ENCODE measurements around the gene PRKN.

The PRKN gene

GRCh38 chr6:162190981-162191380, 536.6 kb downstream of the PRKN start:
- no peak for TF ChIP-seq CTCF (IDR thresholded peaks at IDR 0.05; ENCODE audit: borderline replicate concordance, control extremely low read depth, extremely low read depth, insufficient read depth, missing control alignments)
- no peak for DNase-seq (ENCODE audit: low spot score)
- in situ Hi-C loops (cut with MboI; ENCODE audit: low sequenced_read_pairs, unreplicated experiment) = no loop called here

GRCh38 chr6:162187168-162187935, 540.2 kb downstream of the PRKN start:
- DNase-seq (ENCODE audit: low spot score) = no peak
- TF ChIP-seq CTCF (IDR thresholded peaks at IDR 0.05; ENCODE audit: borderline replicate concordance, control extremely low read depth, extremely low read depth, insufficient read depth, missing control alignments) = no peak
- in situ Hi-C loops (cut with MboI; ENCODE audit: low sequenced_read_pairs, unreplicated experiment) = no loop called here

GRCh38 chr6:162184465-162184864, 543.1 kb downstream of the PRKN start:
- in situ Hi-C loops (cut with MboI; ENCODE audit: low sequenced_read_pairs, unreplicated experiment) = no loop called here
- no peak for DNase-seq (ENCODE audit: low spot score)
- TF ChIP-seq CTCF (IDR thresholded peaks at IDR 0.05; ENCODE audit: borderline replicate concordance, control extremely low read depth, extremely low read depth, insufficient read depth, missing control alignments) = no peak

- no peak for TF ChIP-seq CTCF (IDR thresholded peaks at IDR 0.05; ENCODE audit: borderline replicate concordance, control extremely low read depth, extremely low read depth, insufficient read depth, missing control alignments)
- in situ Hi-C loops (cut with MboI; ENCODE audit: low sequenced_read_pairs, unreplicated experiment) = no loop called here
- DNase-seq (ENCODE audit: low spot score) = no peak
Measured at GRCh38 chr6:162181741-162182401, 545.7 kb downstream of the PRKN start.

- DNase-seq (ENCODE audit: low spot score) = no peak
- in situ Hi-C loops (cut with MboI; ENCODE audit: low sequenced_read_pairs, unreplicated experiment) = no loop called here
- TF ChIP-seq CTCF (IDR thresholded peaks at IDR 0.05; ENCODE audit: borderline replicate concordance, control extremely low read depth, extremely low read depth, insufficient read depth, missing control alignments) = no peak
Measured at GRCh38 chr6:162181111-162181510, 546.5 kb downstream of the PRKN start.

GRCh38 chr6:162179196-162179951, 548.2 kb downstream of the PRKN start:
- no peak for TF ChIP-seq CTCF (IDR thresholded peaks at IDR 0.05; ENCODE audit: borderline replicate concordance, control extremely low read depth, extremely low read depth, insufficient read depth, missing control alignments)
- in situ Hi-C loops (cut with MboI; ENCODE audit: low sequenced_read_pairs, unreplicated experiment) = no loop called here
- no peak for DNase-seq (ENCODE audit: low spot score)

Data from GM13976 (cell line).